Nephron progenitor cell (in vitro differentiated cells): ENCODE data around the gene SPDYE1.
A peak's percentile ranks its signal among the peaks of the same experiment; 100 is the strongest.

Experiments used
- DNase-seq: peaks from one replicate; pipeline ENCODE4 v3.0.0; 2021
- H3K27ac Mint-ChIP-seq: 2 replicates; pipeline ENCODE4 v1.8.0; 2021; ENCODE audit warnings: mild to moderate bottlenecking, moderate library complexity, mixed read lengths
- H3K27me3 Mint-ChIP-seq: 2 replicates; pipeline ENCODE4 v1.8.0; 2021; ENCODE audit warnings: mild to moderate bottlenecking, low read depth, mixed read lengths; ENCODE audit not compliant: poor library complexity
- H3K36me3 Mint-ChIP-seq: 2 replicates; pipeline ENCODE4 v1.8.0; 2021; ENCODE audit warnings: low read depth, mixed read lengths
- H3K4me1 Mint-ChIP-seq: 2 replicates; pipeline ENCODE4 v1.8.0; 2021; ENCODE audit warnings: mixed read lengths
- H3K4me3 Mint-ChIP-seq: 2 replicates; pipeline ENCODE4 v1.8.0; 2021; ENCODE audit warnings: mild to moderate bottlenecking, moderate library complexity, mixed read lengths
- H3K9me3 Mint-ChIP-seq: 2 replicates; pipeline ENCODE4 v1.8.0; 2021; ENCODE audit warnings: mild to moderate bottlenecking, moderate library complexity, mixed read lengths
- CTCF ChIP-seq: fragments of 200-600 bp; sonication (generic); IDR thresholded peaks from 2 replicates; pipeline ENCODE4 v1.5.0; 2021; ENCODE audit warnings: antibody characterized with exemption

Gene SPDYE1

GRCh38 chr7:44058759-44059218 is 61.1 kb downstream of the SPDYE1 start:
- Mint-ChIP-seq H3K9me3 (no peaks in the 10 kb centered on the region), H3K4me1 (peaks cover 13% of the 10 kb centered on the region), H3K36me3 (peaks cover 46% of the 10 kb centered on the region), H3K27ac (no peak overlapping the region), H3K27me3 (no peaks in the 10 kb centered on the region), H3K4me3 (no peak overlapping the region)
- no peak for TF ChIP-seq CTCF
- DNase-seq = no peak

GRCh38 chr7:44059219-44060090 is 61.8 kb downstream of the SPDYE1 start:
- Mint-ChIP-seq H3K4me3 (no peak overlapping the region), H3K27ac (peak overlapping the region; percentile 74), H3K27me3 (no peaks in the 10 kb centered on the region), H3K4me1 (peaks cover 20% of the 10 kb centered on the region), H3K36me3 (peaks cover 39% of the 10 kb centered on the region), H3K9me3 (no peaks in the 10 kb centered on the region)
- DNase-seq = no peak
- TF ChIP-seq CTCF = no peak
